ENCODE results near the gene LIN37.
A peak's percentile ranks its signal among the peaks of the same experiment; 100 is the strongest.

LIN37 gene

DNA sequence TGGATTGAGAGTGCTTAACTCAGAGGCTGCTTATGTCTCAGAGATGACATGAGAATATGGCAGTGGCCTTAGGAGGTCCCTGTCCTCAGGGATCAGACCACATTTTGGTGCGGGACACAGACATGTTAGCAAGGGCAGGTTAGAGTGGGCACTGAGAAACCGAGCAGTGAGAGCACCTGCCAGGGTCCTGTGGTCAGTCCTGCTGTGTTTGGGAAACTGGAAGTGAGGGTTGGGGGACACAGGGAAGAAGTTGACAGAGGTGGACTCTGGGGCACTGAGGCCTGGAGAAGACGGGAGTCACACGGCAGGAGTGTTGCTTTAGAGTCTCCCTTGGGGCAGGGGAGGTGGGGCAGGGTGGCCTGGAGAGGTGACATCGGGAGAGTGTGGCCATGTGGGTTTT is 13.5 kb upstream of the LIN37 start:
- Histone ChIP-seq H3K4me3 (ENCODE audit: low read length) (no peak overlapping the region), H3K79me2 (ENCODE audit: low read length) (no peaks in the 10 kb centered on the region), H3K27me3 (ENCODE audit: low read depth, low read length) (no peaks in the 10 kb centered on the region), H2AFZ (ENCODE audit: low read depth, low read length) (no peak overlapping the region), H3K9ac (ENCODE audit: low read length) (no peak overlapping the region), H3K9me3 (ENCODE audit: insufficient read depth, low read length) (no peaks in the 10 kb centered on the region), H3K27ac (ENCODE audit: low read length) (no peak overlapping the region), H3K4me2 (ENCODE audit: low read length) (no peak overlapping the region), H3K36me3 (replicated peaks; ENCODE audit: low read depth, low read length) (peaks cover 65% of the 10 kb centered on the region), H4K20me1 (ENCODE audit: insufficient read depth, low read length) (peaks cover 7% of the 10 kb centered on the region; the same call in 1 of the 2 replicates), H3K4me1 (ENCODE audit: low read length) (peaks cover 3% of the 10 kb centered on the region)
- TF ChIP-seq, protein P1, sequence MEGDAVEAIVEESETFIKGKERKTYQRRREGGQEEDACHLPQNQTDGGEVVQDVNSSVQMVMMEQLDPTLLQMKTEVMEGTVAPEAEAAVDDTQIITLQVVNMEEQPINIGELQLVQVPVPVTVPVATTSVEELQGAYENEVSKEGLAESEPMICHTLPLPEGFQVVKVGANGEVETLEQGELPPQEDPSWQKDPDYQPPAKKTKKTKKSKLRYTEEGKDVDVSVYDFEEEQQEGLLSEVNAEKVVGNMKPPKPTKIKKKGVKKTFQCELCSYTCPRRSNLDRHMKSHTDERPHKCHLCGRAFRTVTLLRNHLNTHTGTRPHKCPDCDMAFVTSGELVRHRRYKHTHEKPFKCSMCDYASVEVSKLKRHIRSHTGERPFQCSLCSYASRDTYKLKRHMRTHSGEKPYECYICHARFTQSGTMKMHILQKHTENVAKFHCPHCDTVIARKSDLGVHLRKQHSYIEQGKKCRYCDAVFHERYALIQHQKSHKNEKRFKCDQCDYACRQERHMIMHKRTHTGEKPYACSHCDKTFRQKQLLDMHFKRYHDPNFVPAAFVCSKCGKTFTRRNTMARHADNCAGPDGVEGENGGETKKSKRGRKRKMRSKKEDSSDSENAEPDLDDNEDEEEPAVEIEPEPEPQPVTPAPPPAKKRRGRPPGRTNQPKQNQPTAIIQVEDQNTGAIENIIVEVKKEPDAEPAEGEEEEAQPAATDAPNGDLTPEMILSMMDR (IDR thresholded peaks at IDR 0.05; ENCODE audit: low read depth, low read length): no peak
- TF ChIP-seq EZH2phosphoT487 (IDR thresholded peaks at IDR 0.05; ENCODE audit: low read depth): no peak

DNA sequence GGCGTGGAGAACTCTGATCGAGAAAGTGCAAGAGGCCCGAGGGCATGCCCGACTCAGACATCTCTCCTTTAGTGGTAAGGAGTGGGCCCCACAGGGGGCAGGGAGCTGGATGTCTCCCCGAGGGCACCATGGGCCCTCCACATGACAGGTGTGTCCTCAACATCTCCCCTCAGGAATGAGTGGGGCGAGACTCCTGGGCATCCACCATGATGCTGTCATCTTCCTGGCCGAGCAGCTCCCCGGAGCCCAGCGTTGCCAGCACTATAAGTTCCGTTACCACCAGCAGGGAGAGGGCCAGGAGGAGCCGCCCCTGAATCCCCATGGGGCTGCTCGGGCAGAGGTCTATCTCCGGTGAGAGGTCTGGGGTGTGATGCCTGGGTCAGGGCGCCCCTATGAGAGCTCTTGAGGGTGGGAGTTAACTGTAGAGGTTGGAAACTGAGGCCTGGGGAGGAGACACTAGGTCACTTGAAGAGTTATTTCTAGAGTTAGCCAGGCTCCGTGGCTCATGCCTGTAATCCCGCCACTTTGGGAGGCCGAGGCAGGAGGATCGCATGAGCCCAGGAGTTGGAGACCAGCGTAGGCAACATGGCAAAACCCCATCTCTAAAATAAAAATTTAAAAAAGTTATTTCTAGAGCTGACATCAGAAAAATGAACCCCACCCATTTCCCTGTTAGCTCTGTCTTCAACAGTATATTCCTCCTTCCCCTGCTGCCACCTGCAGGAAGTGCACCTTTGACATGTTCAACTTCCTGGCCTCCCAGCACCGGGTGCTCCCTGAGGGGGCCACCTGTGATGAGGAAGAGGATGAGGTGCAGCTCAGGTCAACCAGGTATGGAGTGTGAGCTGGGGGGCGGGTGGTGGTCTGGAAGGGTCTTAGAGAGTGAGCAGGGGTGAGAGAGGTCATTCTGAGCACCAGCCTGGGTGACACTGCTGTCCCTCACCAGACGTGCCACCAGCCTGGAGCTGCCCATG is 11.2 kb upstream of the LIN37 start:
- no peaks in the 10 kb centered on the region for H3K27me3 ChIP-seq (ENCODE audit: low read depth, low read length)
- peaks cover 14% of the 10 kb centered on the region for H3K4me1 ChIP-seq (ENCODE audit: low read length)
- no peak overlapping the region for H3K27ac ChIP-seq (ENCODE audit: low read length)
- no peaks in the 10 kb centered on the region for H3K9me3 ChIP-seq (ENCODE audit: insufficient read depth, low read length)
- TF ChIP-seq, protein P1 (IDR thresholded peaks at IDR 0.05; ENCODE audit: low read depth, low read length): peak; percentile 25
- no peak for TF ChIP-seq EZH2phosphoT487 (IDR thresholded peaks at IDR 0.05; ENCODE audit: low read depth)
- no peak overlapping the region for H2AFZ ChIP-seq (ENCODE audit: low read depth, low read length)
- peaks cover 9% of the 10 kb centered on the region; the same call in 1 of the 2 replicates for H4K20me1 ChIP-seq (ENCODE audit: insufficient read depth, low read length)
- no peak overlapping the region for H3K4me3 ChIP-seq (ENCODE audit: low read length)
- peaks cover 2% of the 10 kb centered on the region; the same call in 1 of the 2 replicates for H3K79me2 ChIP-seq (ENCODE audit: low read length)
- no peak overlapping the region for H3K4me2 ChIP-seq (ENCODE audit: low read length)
- H3K9ac ChIP-seq (ENCODE audit: low read length): no peak overlapping the region
- peaks cover 49% of the 10 kb centered on the region for H3K36me3 ChIP-seq (replicated peaks; ENCODE audit: low read depth, low read length)

- Histone ChIP-seq H3K9ac (ENCODE audit: low read length) (no peak overlapping the region), H3K36me3 (replicated peaks; ENCODE audit: low read depth, low read length) (peaks cover 44% of the 10 kb centered on the region), H3K4me2 (ENCODE audit: low read length) (no peak overlapping the region), H2AFZ (ENCODE audit: low read depth, low read length) (no peak overlapping the region), H3K4me3 (ENCODE audit: low read length) (no peak overlapping the region), H3K9me3 (ENCODE audit: insufficient read depth, low read length) (no peaks in the 10 kb centered on the region), H3K4me1 (ENCODE audit: low read length) (peaks cover 24% of the 10 kb centered on the region), H4K20me1 (ENCODE audit: insufficient read depth, low read length) (peaks cover 9% of the 10 kb centered on the region; the same call in 1 of the 2 replicates), H3K79me2 (ENCODE audit: low read length) (peaks cover 2% of the 10 kb centered on the region; the same call in 1 of the 2 replicates), H3K27ac (ENCODE audit: low read length) (no peak overlapping the region), H3K27me3 (ENCODE audit: low read depth, low read length) (no peaks in the 10 kb centered on the region)
- TF ChIP-seq EZH2phosphoT487 (IDR thresholded peaks at IDR 0.05; ENCODE audit: low read depth): no peak
- TF ChIP-seq, protein P1 (IDR thresholded peaks at IDR 0.05; ENCODE audit: low read depth, low read length): no peak
These were observed 10.1 kb upstream of the LIN37 start for GRCh38 chr19:35738021-35738886.

DNA sequence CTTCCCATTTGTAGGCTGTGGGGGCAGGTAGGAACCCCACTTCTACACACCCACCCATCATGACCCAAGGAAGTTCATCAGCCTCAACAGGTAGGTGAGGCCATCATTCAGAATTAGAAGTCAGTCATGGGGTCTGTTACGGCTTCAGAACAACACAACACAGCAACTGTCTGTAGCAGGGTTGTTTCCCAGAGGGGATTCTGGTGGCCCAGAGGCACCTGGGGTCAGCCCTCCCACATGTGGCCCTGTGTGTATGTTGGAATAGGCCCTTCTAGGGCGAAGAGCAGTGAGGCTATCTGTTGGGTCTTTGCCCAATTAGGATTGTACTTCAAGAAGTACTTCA is 9.5 kb upstream of the LIN37 start:
- TF ChIP-seq, protein P1 (IDR thresholded peaks at IDR 0.05; ENCODE audit: low read depth, low read length): no peak
- no peak for TF ChIP-seq EZH2phosphoT487 (IDR thresholded peaks at IDR 0.05; ENCODE audit: low read depth)
- Histone ChIP-seq H2AFZ (ENCODE audit: low read depth, low read length) (no peak overlapping the region), H3K9me3 (ENCODE audit: insufficient read depth, low read length) (no peaks in the 10 kb centered on the region), H3K79me2 (ENCODE audit: low read length) (peaks cover 2% of the 10 kb centered on the region; the same call in 1 of the 2 replicates), H3K27ac (ENCODE audit: low read length) (no peak overlapping the region), H3K36me3 (replicated peaks; ENCODE audit: low read depth, low read length) (peaks cover 39% of the 10 kb centered on the region), H3K4me3 (ENCODE audit: low read length) (no peak overlapping the region), H3K9ac (ENCODE audit: low read length) (no peak overlapping the region), H3K4me2 (ENCODE audit: low read length) (no peak overlapping the region), H4K20me1 (ENCODE audit: insufficient read depth, low read length) (peaks cover 9% of the 10 kb centered on the region; the same call in 1 of the 2 replicates), H3K27me3 (ENCODE audit: low read depth, low read length) (no peaks in the 10 kb centered on the region), H3K4me1 (ENCODE audit: low read length) (peaks cover 26% of the 10 kb centered on the region)
